Thyroid gland (tissue), 4 donors: ENCODE data around the gene EHD2. TPM values are rescaled to one million over a fixed set of nuclear protein-coding genes. Genes with fewer than 3 reads are reported as not detected.

Source experiments
- DNase-seq, 2 donors: peaks; one replicate each; pipeline ENCODE4 v3.0.0-alpha.2; 2019
- H3K27ac ChIP-seq, 3 donors: fragments of 200-600 bp; sonication (generic); 1 replicate in 2 of 3; 2 replicates in 1 of 3; pipeline ENCODE4 v1.5.1; 2016 to 2019; ENCODE audit warnings: mild to moderate bottlenecking in 1 of 3, moderate library complexity in 1 of 3
- H3K27me3 ChIP-seq: fragments of 200-600 bp; sonication (generic); one replicate; pipeline ENCODE4 v1.5.1; 2019
- H3K36me3 ChIP-seq, 2 donors: fragments of 200-600 bp; sonication (generic); one replicate each; pipeline ENCODE4 v1.5.1; 2016 to 2019
- H3K4me1 ChIP-seq, 2 donors: fragments of 200-600 bp; sonication (generic); one replicate each; pipeline ENCODE4 v1.5.1; 2017 to 2019
- H3K4me3 ChIP-seq, 3 donors: fragments of 200-600 bp; sonication (generic); replicated peaks in 1 of 3; 1 replicate in 2 of 3; 2 replicates in 1 of 3; pipeline ENCODE4 v1.5.1; 2016; ENCODE audit warnings: mild to moderate bottlenecking in 1 of 3
- H3K9me3 ChIP-seq: fragments of 200-600 bp; sonication (generic); one replicate; pipeline ENCODE4 v1.5.1; 2017
- POLR2A ChIP-seq, 2 donors: fragments of 450-650 bp; IDR thresholded peaks; one replicate each; pipeline ENCODE4 v1.6.1; 2017; ENCODE audit warnings: antibody characterized with exemption in 2 of 2, mild to moderate bottlenecking in 2 of 2, moderate library complexity in 1 of 2
- WGBS, 2 donors: methylation state at CpG; one replicate each; pipeline ENCODE4 v1.1.5; 2017; 5-methylcytosine and 5-hydroxymethylcytosine counted together
- intact Hi-C: fragments of 100-400 bp; cut with DNase I; formaldehyde crosslinking; loops from one replicate; pipeline ENCODE4 v1.15.1; 2023
- total RNA-seq, 4 donors: library from RNA; depleted of rRNA; stranded (reverse); fragments of >200 nt; gene quantifications; one replicate each; pipeline ENCODE4 v1.2.3, GENCODE V29; 2016
- TF ChIP-seq, protein P1 (sequence below), 6 experiments: fragments of 200-600 bp in 3 of 6; fragments of 450-650 bp in 3 of 6; sonication (generic) in 3 of 6; IDR thresholded peaks; one replicate each; pipeline ENCODE4 v1.5.1; 2016 to 2019; ENCODE audit warnings: antibody characterized with exemption in 6 of 6, mild to moderate bottlenecking in 2 of 6, inconsistent platforms in 1 of 6, moderate library complexity in 1 of 6

Gene EHD2
- total RNA-seq, 4 donors from 2014 or later, result 41.9 to 48.0 (median 44.3) TPM

DNA sequence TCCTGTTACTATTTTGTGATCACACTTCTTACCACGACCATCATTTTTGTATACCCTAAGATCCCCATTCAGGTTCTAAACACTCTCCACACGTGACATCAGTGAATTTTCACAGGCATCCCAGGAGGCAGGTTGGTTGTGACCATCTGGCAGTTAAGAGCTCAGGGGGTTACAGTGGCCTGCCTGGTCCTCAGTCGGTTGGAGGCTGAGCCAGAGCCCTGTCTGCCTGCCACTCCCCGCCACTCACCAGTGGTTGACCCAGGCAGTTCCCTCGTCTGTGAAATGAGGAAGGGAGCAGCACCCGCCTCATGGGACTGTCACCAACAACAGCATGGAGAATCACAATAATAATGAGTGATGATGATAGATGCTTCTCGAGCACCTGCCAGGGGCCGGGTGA, 36.4 kb upstream of the EHD2 start:
- Histone ChIP-seq H3K9me3 (no peaks in the 10 kb centered on the region), H3K4me3 (no peak overlapping the region), H3K27ac (no peak overlapping the region), H3K36me3 (peaks cover 28 to 41% of the 10 kb centered on the region in 2 donors), H3K27me3 (no peaks in the 10 kb centered on the region), H3K4me1 (no peaks in the 10 kb centered on the region)
- TF ChIP-seq POLR2A (IDR thresholded peaks at IDR 0.05), result no peak
- TF ChIP-seq, protein P1, sequence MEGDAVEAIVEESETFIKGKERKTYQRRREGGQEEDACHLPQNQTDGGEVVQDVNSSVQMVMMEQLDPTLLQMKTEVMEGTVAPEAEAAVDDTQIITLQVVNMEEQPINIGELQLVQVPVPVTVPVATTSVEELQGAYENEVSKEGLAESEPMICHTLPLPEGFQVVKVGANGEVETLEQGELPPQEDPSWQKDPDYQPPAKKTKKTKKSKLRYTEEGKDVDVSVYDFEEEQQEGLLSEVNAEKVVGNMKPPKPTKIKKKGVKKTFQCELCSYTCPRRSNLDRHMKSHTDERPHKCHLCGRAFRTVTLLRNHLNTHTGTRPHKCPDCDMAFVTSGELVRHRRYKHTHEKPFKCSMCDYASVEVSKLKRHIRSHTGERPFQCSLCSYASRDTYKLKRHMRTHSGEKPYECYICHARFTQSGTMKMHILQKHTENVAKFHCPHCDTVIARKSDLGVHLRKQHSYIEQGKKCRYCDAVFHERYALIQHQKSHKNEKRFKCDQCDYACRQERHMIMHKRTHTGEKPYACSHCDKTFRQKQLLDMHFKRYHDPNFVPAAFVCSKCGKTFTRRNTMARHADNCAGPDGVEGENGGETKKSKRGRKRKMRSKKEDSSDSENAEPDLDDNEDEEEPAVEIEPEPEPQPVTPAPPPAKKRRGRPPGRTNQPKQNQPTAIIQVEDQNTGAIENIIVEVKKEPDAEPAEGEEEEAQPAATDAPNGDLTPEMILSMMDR (IDR thresholded peaks at IDR 0.05), result no peak
- WGBS, 2 donors, result 91 to 97% methylated on average over 8 of the region's 8 CpGs
- DNase-seq, result no peak
- intact Hi-C loops, result no loop called here

DNA sequence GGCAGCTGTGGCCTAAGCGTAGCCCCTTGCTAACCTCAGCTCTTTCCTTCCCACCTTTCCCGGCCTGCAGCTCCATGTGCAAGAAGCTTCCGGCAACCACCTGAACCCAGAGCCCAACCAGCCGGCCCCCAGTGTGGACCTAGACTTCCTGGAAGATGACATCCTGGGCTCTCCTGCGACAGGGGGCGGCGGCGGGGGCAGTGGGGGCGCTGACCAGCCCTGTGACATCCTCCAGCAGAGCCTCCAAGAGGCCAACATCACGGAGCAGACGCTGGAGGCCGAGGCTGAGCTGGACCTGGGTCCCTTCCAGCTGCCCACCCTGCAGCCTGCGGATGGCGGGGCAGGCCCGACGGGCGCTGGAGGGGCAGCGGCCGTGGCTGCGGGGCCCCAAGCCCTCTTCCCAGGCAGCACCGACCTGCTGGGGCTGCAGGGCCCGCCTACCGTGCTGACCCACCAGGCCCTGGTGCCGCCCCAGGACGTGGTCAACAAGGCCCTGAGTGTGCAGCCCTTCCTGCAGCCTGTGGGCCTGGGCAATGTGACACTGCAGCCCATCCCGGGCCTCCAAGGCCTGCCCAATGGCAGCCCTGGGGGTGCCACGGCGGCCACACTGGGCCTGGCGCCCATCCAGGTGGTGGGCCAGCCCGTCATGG, 33.8 kb upstream of the EHD2 start:
- H3K27me3 ChIP-seq, result no peaks in the 10 kb centered on the region
- peaks cover 22 to 33% of the 10 kb centered on the region in 2 donors for H3K36me3 ChIP-seq
- no peak overlapping the region for H3K4me3 ChIP-seq
- H3K4me1 ChIP-seq, result no peaks in the 10 kb centered on the region
- H3K9me3 ChIP-seq, result no peaks in the 10 kb centered on the region
- WGBS, 2 donors, result 77 to 84% methylated on average over 7 to 8 of the region's 30 CpGs
- no peak overlapping the region for H3K27ac ChIP-seq
- intact Hi-C loops, result no loop called here
- no peak for TF ChIP-seq POLR2A (IDR thresholded peaks at IDR 0.05)
- TF ChIP-seq, protein P1 (IDR thresholded peaks at IDR 0.05), result no peak
- no peak for DNase-seq

DNA sequence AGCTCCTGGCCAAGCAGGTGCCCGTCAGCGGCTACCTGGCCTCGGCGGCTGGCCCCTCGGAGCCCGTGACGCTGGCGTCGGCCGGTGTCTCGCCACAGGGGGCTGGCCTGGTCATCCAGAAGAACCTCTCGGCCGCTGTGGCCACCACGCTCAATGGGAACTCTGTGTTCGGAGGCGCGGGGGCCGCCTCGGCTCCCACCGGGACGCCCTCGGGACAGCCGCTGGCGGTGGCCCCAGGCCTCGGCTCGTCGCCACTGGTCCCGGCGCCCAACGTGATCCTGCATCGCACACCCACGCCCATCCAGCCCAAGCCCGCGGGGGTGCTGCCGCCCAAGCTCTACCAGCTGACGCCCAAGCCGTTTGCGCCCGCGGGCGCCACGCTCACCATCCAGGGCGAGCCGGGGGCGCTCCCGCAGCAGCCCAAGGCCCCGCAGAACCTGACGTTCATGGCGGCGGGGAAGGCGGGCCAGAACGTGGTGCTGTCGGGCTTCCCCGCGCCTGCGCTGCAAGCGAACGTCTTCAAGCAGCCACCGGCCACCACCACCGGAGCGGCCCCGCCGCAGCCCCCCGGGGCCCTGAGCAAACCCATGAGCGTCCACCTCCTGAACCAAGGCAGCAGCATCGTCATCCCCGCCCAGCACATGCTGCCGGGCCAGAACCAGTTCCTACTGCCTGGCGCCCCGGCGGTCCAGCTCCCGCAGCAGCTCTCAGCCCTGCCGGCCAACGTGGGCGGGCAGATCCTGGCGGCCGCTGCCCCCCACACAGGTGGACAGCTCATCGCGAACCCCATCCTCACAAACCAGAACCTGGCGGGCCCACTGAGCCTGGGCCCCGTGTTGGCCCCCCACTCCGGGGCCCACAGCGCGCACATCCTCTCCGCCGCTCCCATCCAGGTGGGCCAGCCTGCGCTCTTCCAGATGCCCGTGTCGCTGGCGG, 33.0 kb upstream of the EHD2 start:
- H3K36me3 ChIP-seq, result peaks cover 20 to 29% of the 10 kb centered on the region in 2 donors
- intact Hi-C loops, result no loop called here
- WGBS, 2 donors, result 96 to 97% methylated on average over 18 to 58 of the region's 90 CpGs
- no peaks in the 10 kb centered on the region for H3K4me1 ChIP-seq
- H3K27me3 ChIP-seq, result no peaks in the 10 kb centered on the region
- H3K4me3 ChIP-seq, result no peak overlapping the region
- DNase-seq, result no peak
- TF ChIP-seq POLR2A (IDR thresholded peaks at IDR 0.05), result no peak
- TF ChIP-seq, protein P1 (IDR thresholded peaks at IDR 0.05), result no peak
- H3K27ac ChIP-seq, result no peak overlapping the region
- H3K9me3 ChIP-seq, result no peaks in the 10 kb centered on the region

DNA sequence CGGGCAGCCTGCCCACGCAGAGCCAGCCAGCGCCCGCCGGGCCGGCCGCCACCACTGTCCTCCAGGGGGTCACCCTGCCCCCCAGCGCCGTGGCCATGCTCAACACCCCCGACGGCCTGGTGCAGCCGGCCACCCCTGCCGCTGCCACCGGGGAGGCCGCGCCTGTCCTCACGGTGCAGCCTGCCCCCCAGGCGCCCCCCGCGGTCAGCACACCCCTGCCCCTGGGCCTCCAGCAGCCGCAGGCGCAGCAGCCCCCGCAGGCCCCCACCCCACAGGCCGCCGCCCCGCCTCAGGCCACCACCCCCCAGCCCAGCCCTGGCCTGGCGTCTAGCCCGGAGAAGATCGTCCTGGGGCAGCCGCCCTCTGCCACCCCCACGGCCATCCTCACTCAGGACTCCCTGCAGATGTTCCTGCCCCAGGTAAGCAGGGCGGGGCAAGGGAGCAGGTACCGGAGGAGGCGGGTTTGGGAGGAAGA, 32.3 kb upstream of the EHD2 start:
- TF ChIP-seq, protein P1 (IDR thresholded peaks at IDR 0.05), result no peak
- TF ChIP-seq POLR2A (IDR thresholded peaks at IDR 0.05), result no peak
- H3K9me3 ChIP-seq, result no peaks in the 10 kb centered on the region
- no peak for DNase-seq
- no peaks in the 10 kb centered on the region for H3K27me3 ChIP-seq
- H3K36me3 ChIP-seq, result peaks cover 20 to 29% of the 10 kb centered on the region in 2 donors
- intact Hi-C loops, result no loop called here
- whole genome bisulfite sequencing, 2 donors, result 95 to 100% methylated on average over 3 to 19 of the region's 34 CpGs
- no peak overlapping the region for H3K27ac ChIP-seq
- no peak overlapping the region for H3K4me3 ChIP-seq
- H3K4me1 ChIP-seq, result no peaks in the 10 kb centered on the region

DNA sequence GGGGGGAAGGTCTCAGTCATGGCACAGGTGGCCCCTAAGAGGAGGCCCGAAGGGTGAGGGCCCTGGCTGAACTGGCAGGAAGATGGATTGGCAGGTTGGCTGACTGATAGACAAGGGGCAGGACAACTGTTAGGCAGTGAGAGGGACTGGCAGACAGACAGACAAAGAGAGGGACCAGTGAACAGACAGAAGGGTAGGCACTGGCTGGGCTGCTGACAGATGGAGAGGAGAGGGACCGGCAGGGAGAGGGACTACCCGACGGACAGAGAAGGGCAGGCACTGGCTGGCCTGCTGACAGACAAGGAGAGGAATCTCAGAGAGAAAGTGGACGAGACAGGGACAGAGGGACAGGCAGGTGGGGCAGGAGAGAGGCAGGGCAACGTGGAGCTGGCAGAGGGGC, 31.8 kb upstream of the EHD2 start:
- Histone ChIP-seq H3K27me3 (no peaks in the 10 kb centered on the region), H3K27ac (no peak overlapping the region), H3K4me3 (no peak overlapping the region), H3K9me3 (no peaks in the 10 kb centered on the region), H3K4me1 (no peaks in the 10 kb centered on the region), H3K36me3 (peaks cover 20 to 29% of the 10 kb centered on the region in 2 donors)
- TF ChIP-seq, protein P1 (IDR thresholded peaks at IDR 0.05), result no peak
- no peak for TF ChIP-seq POLR2A (IDR thresholded peaks at IDR 0.05)
- intact Hi-C loops, result no loop called here
- DNase-seq, result no peak
- 86 to 88% methylated on average over 6 of the region's 6 CpGs for WGBS, 2 donors
